ENCODE results near the gene PTPRN2.

Gene PTPRN2

DNA sequence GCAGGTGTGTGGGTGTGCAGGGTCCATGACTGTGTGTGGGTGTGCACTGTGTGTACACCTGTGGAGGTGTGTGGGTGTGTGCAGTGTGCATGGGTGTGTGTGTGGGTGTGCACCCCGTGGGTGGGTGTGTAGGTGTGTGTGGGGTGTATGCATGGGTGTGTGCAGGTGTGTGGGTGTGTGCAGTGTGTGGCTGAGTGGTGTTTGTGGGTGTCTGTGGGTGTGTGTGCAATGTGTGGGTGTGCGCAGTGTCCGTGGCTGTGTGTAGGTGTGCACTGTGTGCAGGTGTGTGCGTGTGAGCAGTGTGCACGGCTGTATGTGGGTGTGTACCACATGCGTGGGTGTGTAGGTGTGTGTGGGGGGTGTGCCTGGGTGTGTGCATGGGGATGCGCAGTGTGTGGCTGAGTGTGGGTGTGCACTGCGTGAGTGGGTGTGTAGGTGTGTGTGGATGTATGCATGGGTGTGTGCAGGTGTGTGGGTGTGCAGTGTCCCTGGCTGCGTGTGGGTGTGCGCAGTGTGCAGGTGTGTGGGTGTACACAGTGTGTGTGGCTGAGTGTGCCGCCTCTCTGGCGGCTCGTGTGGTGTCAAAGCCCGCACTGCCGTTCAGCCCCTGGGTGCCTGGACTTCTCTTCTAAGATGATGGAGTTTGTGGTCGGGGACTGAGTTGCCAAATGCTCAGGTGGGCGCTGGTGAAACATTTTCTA lies 1042.5 kb downstream of the PTPRN2 start:
- DNase-seq = no peak

DNA sequence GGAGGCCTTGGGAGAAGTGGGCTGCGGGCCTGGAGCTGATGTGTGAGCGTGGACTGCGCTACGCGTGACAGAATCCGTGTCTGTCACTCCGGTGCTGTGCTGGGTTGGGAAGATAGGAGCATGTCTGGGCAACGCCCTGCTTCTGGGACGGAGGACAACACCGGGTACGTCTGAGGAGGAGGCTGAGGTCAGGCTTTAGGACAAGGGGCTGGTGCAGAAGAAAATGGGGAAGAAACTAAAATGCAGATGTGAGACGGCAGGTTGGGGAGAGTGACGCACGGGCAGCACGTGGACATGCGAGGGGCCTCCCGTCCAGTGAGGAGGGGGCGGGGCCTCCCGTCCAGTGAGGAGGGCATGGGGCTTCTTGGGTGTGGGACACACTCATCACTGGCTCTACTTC lies 1043.4 kb downstream of the PTPRN2 start:
- DNase-seq = no peak

DNA sequence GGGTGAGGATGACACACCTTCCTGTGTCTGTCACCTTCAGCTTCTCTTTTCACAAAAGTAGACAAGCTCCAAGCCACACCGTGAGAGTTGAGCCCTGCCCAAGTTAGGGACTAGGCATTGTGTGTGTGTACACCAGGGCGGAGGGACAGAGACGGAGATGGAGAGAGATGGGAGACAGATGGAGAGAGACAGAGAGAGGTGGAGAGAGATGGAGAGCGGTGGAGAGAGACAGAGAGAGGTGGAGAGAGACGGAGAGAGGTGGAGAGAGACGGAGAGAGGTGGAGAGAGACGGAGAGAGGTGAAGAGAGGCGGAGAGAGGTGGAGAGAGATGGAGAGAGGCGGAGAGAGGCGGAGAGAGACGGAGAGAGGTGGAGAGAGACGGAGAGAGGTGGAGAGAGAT lies 1043.8 kb downstream of the PTPRN2 start:
- DNase-seq = no peak

DNA sequence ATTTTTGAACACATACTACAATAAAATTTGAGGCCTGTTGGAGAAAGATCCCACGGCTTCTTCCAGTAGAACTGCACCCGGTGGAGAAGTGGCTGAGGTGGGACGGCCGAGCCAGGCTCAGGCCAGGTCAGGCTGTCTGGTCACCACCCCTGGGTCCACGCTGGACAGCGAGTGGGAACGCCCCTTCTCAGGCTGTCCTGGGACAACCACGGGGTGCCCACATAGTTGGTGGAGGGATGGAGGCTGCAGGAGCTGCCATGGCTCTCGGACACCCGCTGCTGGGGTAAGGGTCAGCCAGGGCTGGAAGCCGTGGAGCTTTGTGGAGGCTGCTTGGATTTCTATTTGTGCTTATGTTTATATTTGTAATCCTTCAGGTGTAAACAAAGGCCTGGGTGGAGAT lies 1044.3 kb downstream of the PTPRN2 start:
- no peak for DNase-seq

DNA sequence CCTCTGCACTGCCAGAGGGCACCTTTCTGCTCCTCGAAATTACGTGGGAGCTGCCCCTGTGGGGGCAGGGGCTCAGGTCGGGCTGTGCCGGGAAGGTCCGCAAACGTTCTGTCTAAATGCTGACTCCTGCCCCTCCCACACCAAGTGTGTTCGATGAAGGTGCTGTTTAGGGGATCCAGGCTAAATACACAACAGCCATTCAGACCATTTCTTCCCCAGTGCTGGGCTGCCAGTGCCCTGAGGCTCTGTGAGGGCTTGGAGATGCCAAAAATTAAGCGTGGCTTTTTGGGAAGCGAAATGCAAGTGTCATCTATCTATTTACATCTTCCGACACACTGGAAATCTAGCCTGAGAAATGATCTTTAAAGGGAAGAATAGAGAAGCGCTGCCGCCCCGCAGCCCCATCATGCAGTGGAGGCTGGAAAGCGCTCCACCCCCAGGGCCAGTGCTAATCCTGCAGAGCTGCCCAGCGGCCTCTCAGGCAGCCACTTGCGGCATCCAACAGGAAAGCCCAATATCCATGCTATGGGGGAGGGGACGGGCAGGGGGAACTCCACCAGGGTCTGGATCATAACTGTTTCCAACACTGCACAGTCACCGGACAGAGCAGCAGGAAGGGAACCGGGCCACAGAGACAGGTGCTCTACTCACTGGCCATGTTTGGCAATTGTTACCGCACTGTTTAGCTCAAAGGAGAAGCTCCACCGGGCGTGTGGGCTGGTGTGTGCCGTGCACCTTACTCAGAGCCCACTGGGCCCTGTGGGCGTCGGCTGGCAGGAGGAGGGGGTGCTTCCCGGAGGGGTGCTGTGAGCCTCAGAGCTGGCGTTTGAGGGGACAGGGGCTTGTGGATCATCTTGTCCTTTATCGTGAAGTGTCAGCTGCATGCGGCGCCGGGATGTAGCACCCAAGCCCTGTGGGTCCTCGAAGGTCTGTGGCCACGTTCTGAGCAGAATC lies 1045.3 kb downstream of the PTPRN2 start:
- DNase-seq = no peak

DNA sequence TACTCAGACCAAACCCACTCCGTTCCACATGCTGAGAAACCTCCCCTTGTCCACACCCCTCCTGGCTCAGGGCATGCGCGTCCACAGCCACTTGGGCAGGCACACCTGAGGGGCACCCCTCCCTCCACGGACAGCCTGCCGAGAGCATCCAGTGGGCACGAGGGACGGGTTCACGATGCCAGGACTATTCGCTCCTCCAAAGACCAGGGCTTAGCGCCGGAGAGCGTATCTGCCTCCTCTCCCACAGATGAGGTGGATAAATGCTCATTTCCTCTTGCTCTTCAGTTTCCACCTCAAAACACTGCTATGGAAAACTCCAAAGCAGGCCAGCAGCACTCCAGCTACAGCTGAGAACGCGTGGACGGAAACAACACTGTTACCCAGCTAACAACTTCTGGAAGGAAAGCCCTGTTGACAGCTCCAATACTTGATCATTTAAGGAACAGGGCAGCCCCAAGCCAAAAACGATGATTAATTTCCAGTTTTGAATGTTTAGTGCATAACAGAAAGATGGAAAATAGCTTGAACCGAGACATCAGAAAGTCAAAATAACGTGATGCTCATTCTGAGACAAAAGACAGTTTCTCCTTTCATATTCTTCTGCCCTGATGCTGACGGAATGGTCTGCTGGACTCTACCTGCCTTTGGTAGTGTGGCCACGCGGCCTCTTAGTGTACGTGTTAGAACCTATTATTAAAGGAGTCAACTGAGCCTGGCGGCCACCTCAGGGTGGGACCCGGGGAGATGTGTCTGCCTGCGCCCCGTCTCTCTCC lies 1046.1 kb downstream of the PTPRN2 start:
- DNase-seq = no peak

DNA sequence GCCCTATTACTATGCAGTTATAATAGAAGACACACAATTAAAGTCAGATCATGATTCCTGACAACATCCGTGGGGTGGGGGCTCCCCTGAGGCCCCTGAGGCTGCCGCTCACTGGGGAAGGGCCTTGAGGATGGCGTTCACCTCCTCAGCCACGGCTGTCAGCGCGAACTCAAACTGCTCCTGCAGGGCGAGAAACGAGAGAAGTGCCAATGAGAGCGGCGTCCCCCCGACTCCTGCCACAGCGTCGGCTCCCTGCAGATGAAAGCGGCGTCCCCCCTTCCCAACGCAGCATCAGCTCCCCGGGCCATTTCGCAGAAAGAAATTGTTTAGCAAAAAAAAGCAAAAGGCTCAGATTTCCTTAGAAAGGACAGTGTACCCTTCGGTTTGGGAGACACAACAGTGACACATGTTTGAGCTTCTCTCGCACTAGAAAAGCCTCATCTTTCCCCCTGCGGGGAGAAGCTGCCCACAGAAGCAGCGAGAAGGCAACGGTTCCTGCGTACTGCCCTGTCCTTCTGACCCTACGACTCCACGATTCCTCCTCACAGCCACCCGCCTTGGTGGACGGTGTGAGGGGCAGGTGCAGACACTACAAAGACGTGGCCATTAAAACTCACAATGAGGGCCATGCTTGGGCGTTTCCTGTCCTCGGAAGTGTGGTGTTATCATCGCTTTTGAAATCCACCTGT lies 1046.9 kb downstream of the PTPRN2 start:
- DNase-seq = no peak

DNA sequence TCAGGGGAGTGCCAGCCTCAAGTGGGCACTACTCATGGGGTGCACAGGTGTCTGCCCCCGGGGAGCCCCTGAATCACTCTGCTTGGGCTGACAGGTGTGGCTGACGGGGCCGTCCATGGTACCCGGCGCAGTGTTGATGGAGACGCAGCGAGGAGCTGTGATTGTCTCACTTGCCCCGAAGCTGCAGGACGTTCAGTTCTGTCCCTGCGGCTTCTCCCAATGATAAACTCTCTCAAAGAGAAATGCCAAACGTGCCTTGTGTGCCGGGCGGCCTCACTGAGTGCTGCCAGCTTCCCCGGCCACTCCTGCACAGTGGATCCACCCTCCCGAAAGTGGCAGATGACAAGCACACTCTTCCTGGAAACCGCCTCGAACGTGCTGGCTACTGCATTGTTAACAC lies 1047.6 kb downstream of the PTPRN2 start:
- no peak for DNase-seq

DNA sequence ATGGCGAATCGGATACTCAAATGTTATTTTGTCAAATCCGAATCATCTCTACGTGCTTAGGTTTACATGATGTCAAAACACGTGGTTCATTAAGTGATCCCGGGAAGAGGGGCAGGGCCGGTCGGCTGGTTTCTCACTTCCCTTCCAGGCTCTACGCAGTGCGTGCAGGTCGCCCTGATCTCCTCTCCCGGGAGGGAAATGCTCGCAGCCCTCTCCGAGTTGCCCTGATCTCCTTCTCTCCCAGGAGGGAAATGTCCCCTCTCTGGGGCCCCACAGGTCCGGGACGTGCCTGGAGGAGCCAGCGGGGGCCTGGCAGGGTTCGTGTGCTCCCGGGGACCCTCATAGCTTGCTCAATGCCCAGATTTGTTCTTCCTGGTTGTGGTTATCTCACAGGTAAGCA lies 1048.1 kb downstream of the PTPRN2 start:
- DNase-seq = no peak

DNA sequence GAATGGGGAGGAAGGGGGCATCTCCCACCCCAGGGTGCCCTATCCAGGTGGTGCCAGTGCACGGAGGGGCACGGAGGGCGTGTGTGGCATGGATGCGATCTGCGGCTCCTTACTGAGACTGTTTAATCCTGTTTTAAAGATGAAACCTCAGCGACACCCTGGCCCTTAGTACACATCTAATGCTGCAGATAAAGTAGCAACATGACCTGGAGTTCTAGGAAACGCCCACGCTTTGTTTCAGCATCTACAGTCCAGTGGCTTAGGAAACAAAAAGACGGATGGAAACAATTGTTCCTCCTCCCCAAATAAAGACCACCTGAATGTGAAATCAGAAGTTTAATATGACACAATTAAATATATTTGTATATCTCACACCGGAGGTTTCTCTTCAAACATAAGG lies 1048.9 kb downstream of the PTPRN2 start:
- no peak for DNase-seq

DNA sequence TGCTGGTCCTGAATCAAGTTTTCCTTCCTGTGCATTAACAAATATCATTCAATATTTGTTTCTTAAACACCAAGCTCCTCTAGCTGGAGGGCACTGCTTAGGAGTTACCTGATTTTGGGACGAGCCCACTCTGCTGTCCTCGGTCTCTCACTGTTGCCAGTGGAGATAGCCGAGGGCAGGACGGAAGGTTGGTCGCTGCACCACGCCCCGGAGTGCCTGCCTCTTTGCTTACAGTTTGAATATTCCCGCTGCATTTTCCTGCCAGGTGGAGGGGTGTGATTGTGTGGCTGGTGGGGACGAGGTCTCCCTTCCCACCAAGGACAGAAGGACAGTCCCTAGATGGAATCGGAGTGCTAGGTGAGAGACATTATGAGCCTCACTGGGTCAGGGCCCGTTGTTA lies 1049.3 kb downstream of the PTPRN2 start:
- no peak for DNase-seq

DNA sequence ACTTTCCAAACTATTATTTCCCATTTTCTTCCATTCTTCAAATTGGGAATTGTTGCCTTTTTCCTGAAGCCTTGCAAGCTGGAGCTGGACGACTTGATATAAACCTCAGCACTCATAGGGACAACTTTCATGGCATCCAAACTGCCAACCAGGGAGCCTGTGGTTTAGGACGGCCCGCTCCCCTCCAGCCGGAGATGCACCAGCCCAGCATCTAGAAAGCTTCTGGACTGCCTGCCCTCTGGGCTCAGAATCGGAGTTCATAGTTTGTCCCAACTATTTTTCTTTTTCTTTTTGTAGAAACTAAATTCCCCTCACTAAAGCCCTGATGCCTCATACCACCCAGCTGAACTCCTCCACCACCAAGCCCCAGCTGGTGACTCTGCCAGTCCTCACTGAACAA lies 1050.6 kb downstream of the PTPRN2 start:
- DNase-seq = no peak

DNA sequence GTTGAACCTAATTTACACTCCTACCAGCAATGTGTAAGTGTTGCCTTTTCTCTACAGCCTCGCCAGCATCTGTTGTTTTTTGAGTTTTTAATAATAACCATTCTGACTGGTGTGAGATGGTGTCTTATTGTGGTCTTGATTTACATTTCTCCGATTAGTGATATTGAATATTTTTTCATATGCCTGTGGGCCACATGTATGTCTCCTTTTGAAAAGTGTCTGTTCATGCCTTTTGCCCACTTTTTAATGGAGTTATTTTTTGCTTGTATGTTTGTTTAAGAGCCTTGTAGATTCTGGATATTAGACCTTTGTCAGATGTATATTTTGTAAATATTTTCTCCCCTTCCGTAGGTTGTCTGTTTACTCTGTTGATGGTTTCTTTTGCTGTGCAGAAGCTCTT lies 1055.6 kb downstream of the PTPRN2 start:
- DNase-seq = no peak

DNA sequence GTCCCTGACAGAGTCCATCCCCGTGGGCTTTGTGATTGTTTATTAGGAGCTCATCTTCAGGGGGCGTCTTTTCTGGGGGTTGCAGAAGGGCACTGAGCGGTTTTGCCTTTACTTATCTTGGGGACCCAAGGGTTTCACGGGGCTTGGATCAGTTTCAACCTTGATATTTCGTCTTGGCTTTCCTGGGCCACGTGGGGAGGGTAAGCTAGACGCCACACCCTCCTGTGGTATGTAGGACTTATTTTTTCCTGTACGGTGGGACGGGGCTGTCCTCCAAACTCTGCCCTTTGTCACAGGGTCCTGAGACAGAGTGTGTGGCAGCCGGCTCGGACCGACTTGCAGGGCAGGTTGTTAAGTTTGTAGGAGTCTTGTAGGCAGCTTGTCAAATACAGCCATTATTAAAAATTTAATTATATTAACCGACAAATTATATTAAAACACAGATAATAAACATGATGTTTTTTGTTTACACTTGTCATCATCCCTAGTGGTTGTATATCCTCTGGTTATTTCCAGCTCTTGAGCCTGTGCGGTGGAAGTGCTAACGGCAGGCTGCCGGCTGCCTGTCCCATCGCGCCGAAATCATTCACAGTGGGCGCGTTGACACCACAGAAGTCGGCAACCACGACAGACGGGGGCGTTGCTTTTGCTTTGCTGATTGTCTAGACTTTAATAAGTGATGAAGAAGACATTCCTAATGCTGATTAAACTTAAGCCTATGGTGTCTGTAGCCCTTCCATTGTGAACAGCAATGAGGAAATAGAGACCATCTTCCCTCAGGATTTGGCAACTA lies 1057.7 kb downstream of the PTPRN2 start:
- DNase-seq = no peak

DNA sequence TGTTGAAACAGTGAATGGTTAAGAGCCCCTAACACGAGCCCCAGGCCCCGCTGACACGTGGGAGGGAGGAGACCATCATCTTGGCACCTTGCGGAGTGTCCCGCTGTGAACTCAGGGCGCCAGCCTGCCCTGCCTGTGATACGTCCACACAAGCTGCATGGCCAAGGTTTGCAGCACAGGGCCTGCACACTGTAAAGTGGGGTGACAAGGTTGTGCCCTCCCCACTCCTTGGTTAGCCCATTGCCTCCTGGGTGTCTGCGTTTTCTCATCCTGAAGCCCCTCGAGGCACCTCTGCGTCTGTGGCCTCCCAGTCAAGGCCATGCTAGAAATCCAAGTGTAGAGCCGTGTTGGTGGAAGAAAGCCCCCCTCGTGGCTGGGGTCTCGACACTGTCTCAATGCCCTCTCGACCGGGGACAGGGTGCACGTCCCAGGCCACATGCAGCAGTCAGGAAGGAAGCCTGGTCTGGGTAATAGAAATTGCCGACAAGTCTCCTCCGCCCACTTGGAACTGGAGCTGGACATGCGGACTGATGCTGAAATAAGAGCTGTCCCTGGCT lies 1058.8 kb downstream of the PTPRN2 start:
- DNase-seq = no peak

DNA sequence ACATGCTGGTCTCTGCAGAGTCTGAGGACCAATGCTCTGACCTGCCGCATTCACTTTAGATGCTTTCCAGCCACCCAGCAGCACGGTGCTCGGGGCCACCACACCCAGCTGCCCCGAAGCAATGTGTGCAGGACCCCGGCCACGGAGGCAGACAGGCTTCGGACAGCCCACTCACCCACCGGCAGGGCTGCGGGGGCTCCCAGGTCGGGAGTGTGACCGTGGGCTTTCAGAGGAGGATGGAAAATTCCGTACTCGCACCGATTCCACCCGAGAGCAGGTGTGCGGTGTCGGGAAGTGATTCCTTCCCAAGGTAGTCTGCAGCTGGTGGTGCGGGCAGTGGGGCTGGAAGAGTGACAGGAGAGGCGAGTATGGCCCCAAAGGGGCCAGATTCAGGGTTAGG lies 1059.9 kb downstream of the PTPRN2 start:
- no peak for DNase-seq

DNA sequence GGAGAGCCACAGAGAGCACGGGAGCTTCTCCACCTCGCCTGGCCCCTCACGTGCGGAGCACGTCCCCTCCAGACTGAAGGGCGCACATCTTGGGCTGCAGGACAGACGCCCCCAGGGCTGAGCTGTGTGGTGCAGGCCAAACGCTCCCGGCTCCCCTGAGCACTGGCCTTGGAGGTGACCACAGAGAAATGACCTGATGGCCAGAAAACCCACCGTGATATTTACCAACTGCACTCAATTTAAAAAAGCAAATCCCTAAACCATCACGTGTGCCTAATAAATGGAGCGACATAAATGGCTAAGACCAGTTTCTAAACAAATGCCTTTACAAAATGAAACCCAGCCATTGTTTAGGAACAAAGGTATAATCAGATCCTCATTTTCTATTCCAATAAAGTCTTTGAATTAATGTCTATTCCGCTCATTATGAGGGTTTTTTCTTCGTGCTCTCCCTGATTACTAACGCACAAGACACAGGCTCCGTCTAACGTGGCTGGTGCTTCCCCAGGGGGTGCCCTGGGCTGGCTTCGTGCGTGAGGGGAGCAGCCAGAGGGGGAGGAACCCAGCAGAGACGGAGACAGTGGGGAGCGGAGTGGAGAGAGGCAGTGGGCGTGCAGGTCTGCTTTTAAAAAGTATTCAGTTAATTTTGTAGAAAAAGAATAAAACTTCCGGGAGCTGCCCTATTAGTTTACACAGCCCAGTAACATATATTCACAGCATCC lies 1060.5 kb downstream of the PTPRN2 start:
- DNase-seq = no peak

DNA sequence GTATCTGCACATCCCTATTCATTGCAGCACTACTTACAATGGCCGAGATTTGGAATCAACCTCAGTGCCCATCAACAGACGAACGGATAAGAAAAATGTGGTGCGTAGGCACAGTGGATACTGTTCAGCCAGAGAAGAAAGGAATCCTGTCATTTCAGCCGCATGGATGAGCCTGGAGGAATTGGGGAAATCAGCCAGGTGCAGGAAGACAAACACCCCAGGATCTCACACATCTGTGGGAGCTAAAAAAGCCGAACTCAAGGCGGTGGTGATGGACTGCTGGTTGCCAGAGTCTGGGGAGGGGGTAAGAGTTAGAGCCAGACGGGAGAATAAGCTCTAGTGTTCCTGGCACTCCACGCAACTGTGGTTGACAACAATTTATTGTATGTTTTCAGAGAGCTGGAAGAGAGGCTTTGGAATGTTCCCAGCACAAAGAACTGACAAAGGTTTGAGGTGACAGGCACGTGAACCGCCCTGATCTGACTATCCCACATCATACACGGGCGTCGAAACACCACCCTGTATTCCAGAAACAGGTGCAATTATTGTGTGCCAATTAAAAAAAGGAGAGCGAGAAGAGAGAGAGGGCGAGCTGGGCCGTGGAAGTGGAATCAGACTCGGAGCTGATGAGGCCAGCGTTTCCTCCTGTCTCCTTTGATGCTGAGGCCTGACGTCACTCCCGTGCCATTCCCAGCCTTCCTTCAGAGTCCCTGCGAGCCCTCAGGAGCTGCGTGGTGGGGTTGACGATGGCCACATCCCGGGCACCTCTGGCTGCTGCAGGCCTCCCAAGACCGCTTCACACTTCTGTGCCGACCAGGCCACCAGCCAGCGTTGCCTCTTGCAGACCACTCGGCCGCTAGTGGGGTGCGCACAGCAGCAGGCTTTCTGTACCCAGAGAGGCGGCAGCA lies 1061.4 kb downstream of the PTPRN2 start:
- no peak for DNase-seq

DNA sequence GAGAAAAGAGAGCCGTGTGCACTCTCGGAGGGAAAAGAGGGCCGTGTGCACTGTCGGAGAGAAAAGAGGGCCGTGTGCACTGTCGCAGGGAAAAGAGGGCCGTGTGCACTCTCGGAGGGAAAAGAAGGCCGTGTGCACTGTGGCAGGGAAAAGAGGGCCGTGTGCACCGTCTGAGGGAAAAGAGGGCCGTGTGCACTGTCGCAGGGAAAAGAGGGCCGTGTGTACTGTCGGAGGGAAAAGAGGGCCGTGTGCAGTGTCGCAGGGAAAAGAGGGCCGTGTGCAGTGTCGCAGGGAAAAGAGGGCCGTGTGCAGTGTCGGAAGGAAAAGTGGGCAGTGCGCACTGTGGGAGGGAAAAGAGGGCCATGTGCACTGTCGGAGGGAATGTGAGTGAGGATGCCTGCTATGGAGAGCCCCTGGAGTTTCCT lies 1062.1 kb downstream of the PTPRN2 start:
- DNase-seq = no peak

DNA sequence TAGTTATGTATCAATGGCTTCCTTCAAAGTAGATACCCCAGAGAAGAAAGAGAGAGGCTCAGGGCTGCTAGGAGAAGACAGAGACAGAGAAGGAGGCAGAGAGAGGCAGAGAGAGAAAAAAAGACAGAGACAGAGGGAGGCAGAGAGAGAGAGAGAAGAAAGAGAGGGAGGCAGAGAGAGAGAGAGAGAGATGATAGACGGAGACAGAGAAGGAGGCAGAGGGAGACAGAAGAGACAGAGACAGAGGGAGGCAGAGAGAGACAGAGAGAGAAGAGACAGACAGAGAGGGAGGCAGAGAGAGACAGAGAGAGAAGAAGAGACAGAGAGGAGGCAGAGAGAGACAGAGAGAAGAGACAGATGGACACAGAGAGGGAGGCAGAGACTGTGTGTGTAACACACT lies 1062.9 kb downstream of the PTPRN2 start:
- no peak for DNase-seq
